Dermis microvascular lymphatic vessel endothelial cell (primary cell): Measurements from ENCODE around the gene TOR2A. TPM values are rescaled to one million over a fixed set of nuclear protein-coding genes. Genes with fewer than 3 reads are reported as not detected.
A peak's percentile ranks its signal among the peaks of the same experiment; 100 is the strongest.

Experiments
- DNase-seq, 2 donors: peaks; one replicate each; pipeline versions ENCODE4 v3.0.0 to v3.0.0-alpha.2; 2010; ENCODE audit warnings: low read depth in 2 of 2
- total RNA-seq: library from RNA; depleted of rRNA; stranded (reverse); fragments of >200 nt; gene quantifications from 2 replicates; pipeline ENCODE4 v1.2.1, GENCODE V29; 2014

TOR2A gene
- total RNA-seq, 1 donor from 2014 or later, result 5.3 TPM

DNA sequence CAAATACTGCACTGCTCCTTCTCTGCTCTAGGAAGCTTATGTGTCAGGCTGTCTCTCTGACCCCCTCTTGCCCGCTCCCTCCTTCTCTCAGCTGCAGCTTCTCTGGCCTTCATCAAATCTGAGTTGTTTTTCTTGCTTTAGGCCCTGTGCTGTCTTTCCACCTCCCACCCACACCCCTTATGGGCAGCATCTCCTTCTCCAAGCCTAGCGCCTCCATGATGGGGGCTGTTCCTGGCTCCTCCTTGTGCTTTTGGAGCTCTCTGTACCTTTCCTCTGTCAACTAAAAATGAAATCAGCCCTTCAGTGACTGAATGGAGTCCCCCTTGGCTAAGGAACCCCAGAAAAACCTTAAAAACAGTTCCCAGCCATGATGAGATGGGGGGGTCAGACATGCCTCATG lies 35.0 kb downstream of the TOR2A start:
- no peak for DNase-seq

DNA sequence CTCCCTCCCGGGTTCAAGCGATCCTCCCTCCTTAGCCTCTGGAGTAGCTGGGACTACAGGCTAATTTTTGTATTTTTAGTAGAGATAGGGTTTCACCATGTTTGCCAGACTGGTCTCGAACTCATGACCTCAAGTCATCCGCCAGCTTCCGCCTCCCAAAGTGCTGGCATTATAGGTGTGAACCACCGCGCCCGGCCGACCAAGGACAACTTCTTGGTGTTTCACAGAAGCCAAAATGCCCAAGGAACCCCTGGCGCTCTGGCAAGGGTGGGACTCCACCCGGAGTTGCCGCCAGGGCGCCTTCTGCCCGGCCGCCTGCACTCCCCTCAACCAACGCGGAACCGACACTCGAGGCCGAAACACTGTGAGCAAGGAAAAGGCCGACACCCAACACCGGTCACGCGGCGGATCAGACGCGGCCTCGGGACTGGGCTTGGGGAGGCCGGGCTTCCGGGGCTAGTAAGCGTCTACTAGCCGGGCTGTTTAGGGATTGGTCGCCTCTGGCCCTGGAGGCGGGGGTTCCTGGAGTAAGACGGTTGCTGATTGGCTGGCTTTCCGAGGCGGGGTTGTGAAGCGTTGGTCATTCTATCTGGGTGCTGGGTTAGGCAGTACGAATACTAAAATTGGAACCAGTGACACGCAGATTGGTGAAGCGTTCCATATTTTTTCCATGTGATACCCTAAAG lies 36.0 kb downstream of the TOR2A start:
- DNase-seq, result peak; percentile 93 to 97

DNA sequence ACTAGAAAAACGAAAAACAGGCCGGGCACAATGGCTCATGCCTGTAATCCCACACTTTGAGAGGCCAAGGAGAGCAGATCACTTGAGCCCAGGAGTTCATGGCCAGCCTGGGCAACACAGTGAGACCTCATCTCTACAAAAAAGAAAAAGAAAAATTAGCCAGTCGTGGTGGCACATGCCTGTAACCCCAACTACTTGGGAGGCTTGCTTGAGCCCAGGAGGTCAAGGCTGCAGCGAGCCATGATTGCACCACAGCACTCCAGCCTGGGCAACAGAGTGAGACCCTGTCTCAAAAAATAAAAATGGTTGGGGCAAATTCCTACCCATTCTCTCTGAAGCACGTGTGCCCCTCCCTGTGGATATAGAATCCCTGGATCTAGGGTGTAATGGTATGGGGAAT lies 36.7 kb downstream of the TOR2A start:
- no peak for DNase-seq

DNA sequence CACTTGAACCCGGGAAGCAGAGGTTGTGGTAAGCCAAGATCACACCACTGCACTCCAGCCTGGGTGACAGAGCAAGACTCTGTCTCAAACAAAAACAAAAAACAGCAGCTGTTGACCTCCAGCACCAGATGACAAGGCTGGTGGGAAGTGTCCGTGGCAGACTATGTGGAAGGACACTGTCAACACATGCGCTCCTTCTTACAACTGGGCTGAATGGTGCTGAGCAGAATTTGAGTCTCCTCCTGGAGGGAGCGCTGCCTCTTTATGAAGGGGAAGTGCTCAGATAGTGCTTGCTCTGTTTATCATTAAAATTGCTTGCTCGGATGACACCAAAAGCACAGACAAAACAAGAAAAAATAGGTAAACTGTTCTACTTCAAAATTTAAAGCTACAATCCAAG lies 37.5 kb downstream of the TOR2A start:
- DNase-seq, result no peak

DNA sequence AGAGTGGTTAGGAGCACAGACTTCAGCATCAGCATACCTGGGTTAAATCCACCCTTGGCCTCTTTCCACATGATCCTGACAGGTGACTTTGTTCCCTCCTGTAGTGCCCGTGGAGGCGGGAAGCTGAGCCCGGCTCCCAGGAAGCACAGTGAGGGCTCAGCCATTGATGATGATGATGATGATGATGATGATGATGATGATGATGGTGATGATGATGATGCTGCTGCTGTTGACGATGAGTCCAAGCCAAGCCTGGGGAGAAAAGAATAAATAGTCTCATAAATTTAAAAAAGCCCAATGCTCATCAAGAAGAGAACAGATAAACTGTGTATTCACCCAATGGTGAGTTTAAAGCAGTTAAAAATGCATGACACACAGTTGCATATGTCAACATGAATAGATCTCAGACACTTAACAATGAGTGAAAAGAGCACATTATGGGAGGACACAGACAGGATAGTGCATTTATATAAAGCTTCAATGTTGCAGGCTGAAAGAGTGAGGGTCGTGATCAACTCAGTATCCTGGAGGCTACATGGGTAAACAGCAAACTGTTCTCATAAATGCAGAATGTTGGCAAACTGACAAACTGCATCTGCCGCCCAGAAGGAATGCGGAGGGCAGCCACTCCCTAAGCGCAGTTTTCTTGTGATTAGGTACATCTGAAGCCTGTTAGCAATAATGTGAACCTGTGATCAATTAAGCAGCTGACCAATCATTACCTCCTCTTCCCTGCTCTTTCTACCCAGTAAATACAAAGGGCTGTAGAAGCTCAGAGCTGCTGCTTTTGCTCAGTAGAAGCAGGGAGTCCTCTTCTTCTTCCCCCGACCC lies 40.0 kb downstream of the TOR2A start:
- no peak for DNase-seq

DNA sequence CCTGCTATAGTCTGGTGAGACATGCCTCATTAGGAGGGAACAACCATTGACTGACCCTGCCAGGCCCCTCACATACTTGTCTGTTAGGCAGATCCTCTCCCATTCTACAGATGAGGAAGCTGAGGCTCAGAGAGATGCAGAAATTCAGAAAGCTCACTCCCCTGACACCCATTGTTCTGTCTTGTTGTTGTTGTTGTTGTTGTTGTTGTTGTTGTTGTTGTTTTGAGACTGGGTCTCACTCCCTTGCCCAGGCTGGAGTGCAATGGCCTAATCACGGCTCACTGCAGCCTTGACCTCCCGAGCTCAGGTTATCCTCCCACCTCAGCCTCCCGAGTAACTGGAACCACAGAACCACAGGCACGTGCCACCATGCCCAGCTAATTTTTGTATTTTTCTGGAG lies 41.4 kb downstream of the TOR2A start:
- DNase-seq, result no peak

DNA sequence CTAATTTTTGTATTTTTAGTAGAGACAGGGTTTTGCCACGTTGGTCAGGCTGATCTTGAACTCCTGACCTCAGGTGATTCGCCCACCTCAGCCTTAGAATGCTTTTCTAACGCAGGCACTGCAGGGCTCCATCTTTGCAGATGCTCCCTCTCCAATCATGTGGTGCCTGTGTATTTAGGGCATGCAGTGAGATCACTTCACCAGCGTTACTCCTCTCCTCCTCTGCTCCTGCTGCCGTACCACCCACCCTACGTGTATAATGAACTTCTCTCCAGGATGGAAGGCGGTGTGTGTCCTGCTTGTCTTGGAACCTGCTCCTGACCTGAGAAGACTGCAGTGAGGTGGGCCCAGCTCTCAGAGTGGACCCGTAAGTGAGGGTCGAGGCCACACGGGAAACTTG lies 42.0 kb downstream of the TOR2A start:
- no peak for DNase-seq

DNA sequence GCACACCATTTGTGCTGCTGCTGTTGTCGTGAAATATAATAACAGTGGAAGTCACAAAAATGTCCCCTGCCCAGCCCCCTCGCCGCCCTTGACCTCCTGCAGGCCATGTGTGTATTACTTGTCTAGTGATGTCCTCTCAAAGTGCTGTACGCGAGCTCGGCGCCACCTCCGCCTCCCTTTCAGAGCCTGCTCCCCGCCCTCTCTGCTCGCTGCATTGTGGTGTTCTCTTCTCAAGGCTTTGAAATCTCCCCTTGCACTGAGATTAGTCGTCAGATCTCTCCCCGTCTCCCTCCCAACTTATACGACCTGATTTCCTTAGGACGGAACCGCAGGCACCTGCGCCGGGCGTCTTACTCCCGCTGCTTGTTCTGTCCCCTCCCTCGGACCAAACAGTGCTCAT lies 43.0 kb downstream of the TOR2A start:
- DNase-seq, result no peak

DNA sequence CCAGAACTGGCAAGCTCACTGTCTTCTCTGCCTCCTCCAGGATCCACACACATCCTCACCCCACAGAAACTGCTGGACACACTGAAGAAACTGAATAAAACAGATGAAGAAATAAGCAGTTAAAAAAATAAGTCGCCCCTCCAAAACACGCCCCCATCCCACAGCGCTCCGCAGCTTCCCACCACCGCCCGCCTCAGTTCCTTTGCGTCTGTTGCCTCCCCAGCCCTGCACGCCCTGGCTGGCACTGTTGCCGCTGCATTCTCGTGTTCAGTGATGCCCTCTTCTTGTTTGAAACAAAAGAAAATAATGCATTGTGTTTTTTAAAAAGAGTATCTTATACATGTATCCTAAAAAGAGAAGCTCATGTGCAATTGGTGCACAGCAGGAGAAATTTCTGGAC lies 44.4 kb downstream of the TOR2A start:
- no peak for DNase-seq

DNA sequence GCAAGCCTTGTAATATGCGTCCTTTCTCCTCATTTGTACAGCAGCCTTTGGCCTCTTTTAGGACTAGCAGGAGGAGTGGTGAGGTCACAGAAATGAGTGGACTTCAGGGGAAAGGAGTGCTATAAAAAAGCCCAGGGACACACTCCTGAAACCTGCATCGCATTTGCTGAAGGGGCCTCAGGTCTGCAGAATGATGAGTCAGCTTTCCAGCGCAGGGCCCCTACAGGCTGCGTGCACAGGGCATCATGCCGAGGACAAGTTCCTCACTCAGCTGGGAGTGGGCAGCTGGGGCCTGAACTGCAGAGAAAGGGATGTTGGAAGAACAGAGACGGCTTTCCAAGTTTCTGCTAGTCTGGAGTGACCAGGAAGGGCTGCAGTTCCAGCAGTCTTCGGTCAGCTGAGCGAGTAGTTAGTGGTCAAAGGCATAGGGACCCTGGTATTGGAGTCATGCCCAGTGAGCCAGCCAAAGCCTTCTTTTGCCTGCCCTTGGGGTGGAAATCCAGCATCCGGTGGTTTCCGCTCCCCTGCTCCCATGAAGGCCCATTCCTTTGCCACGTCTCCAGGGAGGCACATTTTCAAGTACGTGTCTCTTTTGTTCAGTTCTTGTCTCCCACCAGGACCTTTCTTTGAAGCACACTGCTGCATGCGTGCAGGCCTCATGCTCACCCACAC lies 45.6 kb downstream of the TOR2A start:
- no peak for DNase-seq

DNA sequence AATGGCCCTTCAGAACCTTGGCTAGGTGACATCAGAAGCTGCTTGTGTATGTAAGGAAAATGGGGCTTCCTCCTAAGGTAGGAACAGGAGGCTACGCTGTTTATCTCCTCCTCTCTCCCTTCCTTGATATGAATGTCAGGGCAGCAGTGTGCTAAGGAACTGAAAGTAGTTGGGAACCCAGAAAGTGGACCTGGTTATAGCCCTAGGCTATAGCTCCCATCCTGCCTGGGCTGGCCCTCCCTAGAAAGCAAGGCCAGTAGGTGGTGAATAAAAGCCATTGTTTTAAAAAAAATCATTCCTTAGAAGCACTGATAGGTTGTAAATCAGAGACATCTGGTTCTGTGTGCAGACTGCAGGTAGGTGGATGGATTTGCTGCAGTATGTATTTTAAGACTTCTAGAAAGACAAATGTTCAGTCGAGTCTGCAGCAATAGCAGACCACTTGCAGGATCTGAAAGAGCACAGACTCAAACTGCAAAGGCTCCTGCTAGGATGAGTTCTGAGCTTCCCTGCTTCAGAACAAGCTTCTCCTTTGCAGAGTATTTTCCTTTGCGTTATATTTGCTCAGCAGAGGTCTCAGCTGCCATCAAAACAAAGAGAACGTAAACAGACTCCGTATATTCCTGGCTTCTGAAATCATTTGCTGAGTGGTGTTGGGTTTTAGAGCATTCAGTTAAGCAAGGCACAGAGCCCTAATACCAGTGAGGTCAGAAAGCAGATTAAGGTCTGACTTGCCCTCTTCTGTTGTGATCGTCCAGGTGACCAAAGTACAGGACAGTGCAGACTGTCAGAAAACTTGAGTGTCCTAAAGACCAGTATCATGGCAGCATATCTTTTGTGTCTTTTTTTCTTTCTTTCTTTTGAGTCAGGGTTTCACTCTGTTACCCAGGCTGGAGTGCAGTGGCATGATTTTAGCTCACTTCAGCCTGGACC lies 48.4 kb downstream of the TOR2A start:
- DNase-seq, result no peak

DNA sequence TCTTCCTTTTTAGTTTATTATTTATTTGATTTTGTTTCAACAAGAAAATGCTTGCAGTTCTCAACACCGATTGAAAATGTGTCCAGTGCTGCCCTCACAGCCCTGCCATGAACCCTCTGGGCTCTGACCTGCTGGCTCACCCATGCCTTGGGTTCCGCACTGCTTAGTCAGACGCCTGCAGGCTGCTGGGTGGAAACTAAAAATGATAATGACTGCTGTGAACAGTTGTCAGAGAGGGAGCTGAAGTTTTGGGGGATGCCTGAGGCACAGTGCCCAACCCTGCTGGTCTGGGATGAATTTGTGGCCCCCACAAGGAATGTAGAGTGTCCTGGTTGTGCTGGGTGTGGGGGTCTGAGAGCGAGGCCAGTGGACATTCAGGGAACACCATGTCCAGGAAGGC lies 50.5 kb downstream of the TOR2A start:
- DNase-seq, result no peak

DNA sequence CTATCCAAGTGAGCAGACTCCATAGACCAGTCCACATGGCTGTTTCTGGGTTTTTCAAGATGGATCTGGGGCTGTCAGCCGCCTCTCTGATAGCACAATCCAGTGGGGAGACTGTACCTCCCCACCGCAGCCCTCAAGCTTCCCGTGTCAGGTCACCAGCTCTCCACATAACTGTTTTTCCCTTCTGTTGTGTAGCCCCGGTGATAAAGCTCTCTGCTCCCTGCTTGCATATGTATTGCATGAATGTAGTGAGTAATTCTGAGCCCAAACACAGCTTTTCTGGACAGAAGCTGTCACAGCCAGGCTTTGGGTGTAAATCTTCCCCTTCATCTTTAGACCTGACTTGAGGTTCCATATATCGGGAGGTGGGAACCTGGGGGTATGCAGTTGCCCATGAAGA lies 51.4 kb downstream of the TOR2A start:
- no peak for DNase-seq

DNA sequence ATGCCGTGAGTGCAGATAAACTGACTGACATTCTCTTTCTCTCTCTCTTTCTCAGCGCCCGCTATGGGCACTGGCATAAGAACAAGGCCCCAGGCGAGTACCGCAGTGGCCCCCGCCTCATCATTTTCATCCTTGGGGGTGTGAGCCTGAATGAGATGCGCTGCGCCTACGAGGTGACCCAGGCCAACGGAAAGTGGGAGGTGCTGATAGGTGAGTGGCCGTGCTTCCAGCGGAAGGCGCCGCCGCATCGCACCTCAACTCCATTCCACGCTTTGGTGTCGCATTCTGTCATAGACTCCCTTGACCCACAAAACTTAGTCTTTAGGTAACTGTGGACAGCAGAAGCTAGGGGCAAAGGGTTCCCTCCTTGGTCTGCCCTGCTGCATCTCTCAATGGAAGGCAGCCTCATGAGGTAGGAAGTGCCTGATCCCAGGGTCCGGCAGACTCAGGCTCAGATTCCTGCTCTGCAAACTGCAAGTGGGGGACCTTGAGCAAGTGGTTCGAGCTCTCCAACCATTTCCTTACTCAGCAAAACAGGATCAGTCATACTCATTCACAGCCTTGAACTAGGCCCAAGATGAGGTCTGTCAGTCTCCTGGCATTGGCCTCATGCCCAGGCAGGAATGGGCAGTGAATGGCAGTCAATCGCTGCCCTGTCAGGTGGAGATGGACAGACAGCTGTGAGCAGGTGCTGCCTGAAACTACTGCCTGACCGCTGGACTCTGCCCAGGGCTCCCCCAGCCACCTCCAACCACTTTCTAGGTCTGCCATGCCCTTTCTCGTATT lies 52.5 kb downstream of the TOR2A start:
- DNase-seq, result no peak

Other genes with a start within 250 kb of the TOR2A start
- gene STXBP1, start 123.0 kb downstream of the TOR2A start, total RNA-seq, result 10.8 and 13.0 TPM in 2 replicates
- gene CFAP157, start 28.3 kb downstream of the TOR2A start, total RNA-seq, result under 0.01 TPM in 1 of 2 replicates, not detected in the other
- 20.6 and 23.2 TPM in 2 replicates for gene PTRH1, start 19.6 kb downstream of the TOR2A start, total RNA-seq
- gene TTC16, start 19.2 kb downstream of the TOR2A start, total RNA-seq, result not detected in 2 replicates
- gene SH2D3C, start 43.4 kb upstream of the TOR2A start, total RNA-seq, result 61.5 and 100 TPM in 2 replicates
- gene CDK9, start 50.7 kb upstream of the TOR2A start, total RNA-seq, result 75.0 and 93.9 TPM in 2 replicates
- gene FPGS, start 67.6 kb upstream of the TOR2A start, total RNA-seq, result 60.3 and 64.5 TPM in 2 replicates
- gene ENG, start 119.4 kb upstream of the TOR2A start, total RNA-seq, result 30.0 and 91.3 TPM in 2 replicates
- 20.4 and 23.0 TPM in 2 replicates for gene AK1, start 142.4 kb upstream of the TOR2A start, total RNA-seq
- gene ST6GALNAC6, start 164.3 kb upstream of the TOR2A start, total RNA-seq, result 23.4 and 35.7 TPM in 2 replicates
- gene ST6GALNAC4, start 181.7 kb upstream of the TOR2A start, total RNA-seq, result 27.3 and 32.2 TPM in 2 replicates
- gene PIP5KL1, start 195.5 kb upstream of the TOR2A start, total RNA-seq, result 0.39 and 1.0 TPM in 2 replicates
- gene DPM2, start 202.6 kb upstream of the TOR2A start, total RNA-seq, result 8.9 and 17.7 TPM in 2 replicates
- 15.0 and 60.1 TPM in 2 replicates for gene EEIG1, start 245.7 kb upstream of the TOR2A start, total RNA-seq